B cell (primary cell): ENCODE results near the gene NRXN2. TPM values are rescaled to one million over a fixed set of nuclear protein-coding genes. Genes with fewer than 3 reads are reported as not detected.

Experiments used
- ATAC-seq: fragments of 200-7000 bp; cut with Tn5 transposase; one replicate; pipeline ENCODE4 v1.10.0; 2021; ENCODE audit warnings: low read depth, mild to moderate bottlenecking, moderate number of reproducible peaks, moderate library complexity
- CTCF ChIA-PET: fragments of 350-600 bp; sonication (Branson Sonifier 250); formaldehyde crosslinking; loops from one replicate; lab custom pipeline; 2021; ENCODE audit warnings: antibody characterized with exemption, inconsistent platforms; lab: Charles Lee
- POLR2A ChIA-PET: fragments of 350-600 bp; sonication (Branson Sonifier 250); formaldehyde crosslinking; loops from one replicate; lab custom pipeline; 2021; ENCODE audit warnings: antibody characterized with exemption; lab: Charles Lee
- DNase-seq: peaks from one replicate; pipeline ENCODE4 v3.0.0; 2013
- H2AFZ ChIP-seq: 2 replicates; pipeline ENCODE4 v1.6.1; 2012; ENCODE audit warnings: mild to moderate bottlenecking, low read depth, low read length; ENCODE audit not compliant: insufficient read depth, poor library complexity, severe bottlenecking
- H3K27ac ChIP-seq, 2 donors: 1 replicate in 1 of 2; 2 replicates in 1 of 2; pipeline ENCODE4 v1.5.1; 2012 to 2013; ENCODE audit warnings: low read length in 2 of 2, mild to moderate bottlenecking in 2 of 2, moderate library complexity in 1 of 2
- H3K27me3 ChIP-seq, 4 experiments: fragments of 200-600 bp in 1 of 4; sonication (generic) in 1 of 4; replicated peaks in 1 of 4; 1 replicate in 2 of 4; 2 replicates in 2 of 4; pipeline versions ENCODE4 v1.6.1 to v1.7.0; 2013 to 2016; ENCODE audit warnings: low read length in 3 of 4, mild to moderate bottlenecking in 2 of 4, mixed read lengths in 1 of 4, moderate library complexity in 1 of 4; ENCODE audit not compliant: insufficient read depth in 4 of 4, control insufficient read depth in 3 of 4; ENCODE audit errors: control extremely low read depth in 1 of 4
- H3K36me3 ChIP-seq, 2 experiments: replicated peaks in 1 of 2; 1 replicate in 1 of 2; 2 replicates in 1 of 2; pipeline versions ENCODE4 v1.6.1 to v1.7.1; 2013; ENCODE audit warnings: low read length in 1 of 2; ENCODE audit not compliant: insufficient read depth in 2 of 2, control insufficient read depth in 1 of 2; ENCODE audit errors: control extremely low read depth in 1 of 2, extremely low read depth in 1 of 2
- H3K4me1 ChIP-seq, 2 donors: fragments of 200-600 bp in 1 of 2; sonication (generic) in 1 of 2; 1 replicate in 1 of 2; 2 replicates in 1 of 2; pipeline versions ENCODE4 v1.5.1 to v1.6.1; 2013 to 2017; ENCODE audit warnings: low read length in 2 of 2; ENCODE audit not compliant: control insufficient read depth in 2 of 2, insufficient read depth in 2 of 2
- H3K4me2 ChIP-seq: replicated peaks from 2 replicates; pipeline ENCODE3; 2012; ENCODE audit warnings: mild to moderate bottlenecking, low read depth, low read length; ENCODE audit not compliant: poor library complexity, severe bottlenecking
- H3K4me3 ChIP-seq, 5 experiments: fragments of 200-600 bp in 1 of 5; sonication (generic) in 1 of 5; 1 replicate in 3 of 5; 2 replicates in 2 of 5; pipeline versions ENCODE4 v1.5.1 to v1.7.0; 2011 to 2016; ENCODE audit warnings: low read length in 4 of 5, mild to moderate bottlenecking in 4 of 5, low read depth in 2 of 5, control low read depth in 1 of 5, moderate library complexity in 1 of 5; ENCODE audit not compliant: insufficient read depth in 1 of 5; ENCODE audit errors: control extremely low read depth in 1 of 5, extremely low read depth in 1 of 5
- H3K79me2 ChIP-seq: fragments of 200-600 bp; sonication (generic); one replicate; pipeline ENCODE4 v1.6.0; 2016; ENCODE audit warnings: low read length; ENCODE audit not compliant: control insufficient read depth, insufficient read depth
- H3K9ac ChIP-seq: fragments of 200-600 bp; sonication (generic); 2 replicates; pipeline ENCODE4 v1.6.1; 2017; ENCODE audit warnings: mild to moderate bottlenecking, low read length, moderate library complexity
- H3K9me3 ChIP-seq, 3 donors: one replicate each; pipeline versions ENCODE4 v1.6.1 to v1.7.1; 2013; ENCODE audit warnings: low read length in 2 of 3; ENCODE audit not compliant: control insufficient read depth in 2 of 3, insufficient read depth in 1 of 3; ENCODE audit errors: control extremely low read depth in 1 of 3
- H4K20me1 ChIP-seq: 2 replicates; pipeline ENCODE4 v1.6.0; 2012; ENCODE audit warnings: mild to moderate bottlenecking, low read length; ENCODE audit not compliant: insufficient read depth, control insufficient read depth, poor library complexity, severe bottlenecking
- H3K27ac Mint-ChIP-seq: one replicate; pipeline ENCODE4 v1.8.0; 2021; ENCODE audit warnings: mixed read lengths
- H3K27me3 Mint-ChIP-seq: one replicate; pipeline ENCODE4 v1.8.0; 2021; ENCODE audit warnings: mixed read lengths
- H3K4me1 Mint-ChIP-seq: one replicate; pipeline ENCODE4 v1.8.0; 2021; ENCODE audit warnings: mixed read lengths
- H3K4me3 Mint-ChIP-seq: one replicate; pipeline ENCODE4 v1.8.0; 2021; ENCODE audit warnings: mixed read lengths
- H3K9me3 Mint-ChIP-seq: one replicate; pipeline ENCODE4 v1.8.0; 2022; ENCODE audit warnings: mixed read lengths; ENCODE audit not compliant: insufficient read depth
- CTCF ChIP-seq: fragments of 200-600 bp; IDR thresholded peaks from one replicate; pipeline ENCODE4 v1.8.0; 2022; ENCODE audit warnings: antibody characterized with exemption, mild to moderate bottlenecking
- EZH2 ChIP-seq: IDR thresholded peaks from 2 replicates; pipeline ENCODE4 v1.6.1; 2012; ENCODE audit warnings: borderline replicate concordance, low read depth, mild to moderate bottlenecking, moderate library complexity, low read length; ENCODE audit not compliant: insufficient read depth, poor library complexity, severe bottlenecking
- WGBS: methylation state at CpG from one replicate; pipeline ENCODE4 v1.1.5; 2013; ENCODE audit warnings: missing lambda C conversion rate; ENCODE audit not compliant: insufficient coverage; 5-methylcytosine and 5-hydroxymethylcytosine counted together
- intact Hi-C: fragments of 100-400 bp; cut with micrococcal nuclease; formaldehyde crosslinking; loops from one replicate; pipeline ENCODE4 v1.10.0; 2022
- polyA plus RNA-seq: library from polyadenylated mRNA; depleted of rRNA; stranded (reverse); fragments of >200 nt; gene quantifications from 2 replicates; pipeline ENCODE4 v1.2.3, GENCODE V29; 2012
- total RNA-seq, 2 donors: library from RNA; stranded (reverse); fragments of 120-200 nt in 1 of 2; gene quantifications; 1 replicate in 1 of 2; 2 replicates in 1 of 2; pipeline versions ENCODE4 v1.2.3 to v1.2.4, GENCODE V29; 2013 to 2022

NRXN2 gene
- total and polyA plus RNA-seq, 2 donors (not counting 1 experiment from before 2014, with no cell fraction given): 0.01 to 0.52 TPM

GRCh38 chr11:64770120-64770519 lies 47.1 kb upstream of the NRXN2 start:
- no peaks in the 10 kb centered on the region for H3K9me3 ChIP-seq
- WGBS: 90% methylated on average over 2 of the region's 12 CpGs
- intact Hi-C loops: no loop called here
- no peak for ATAC-seq
- H3K27me3 ChIP-seq: no peaks in the 10 kb centered on the region
- Mint-ChIP-seq H3K27ac (peak overlapping the region; percentile 84), H3K27me3 (no peaks in the 10 kb centered on the region), H3K9me3 (no peaks in the 10 kb centered on the region), H3K4me3 (peak overlapping the region; percentile 55), H3K4me1 (peaks cover 89% of the 10 kb centered on the region)
- POLR2A ChIA-PET: interaction anchor here (3.1 kb wide), 1 partner anchor 26 kb away, joined by 47 read pairs; the partner anchor contains the start of gene RASGRP2
- no peak overlapping the region for H3K9ac ChIP-seq
- peak overlapping the region; percentile 73 for H3K4me2 ChIP-seq
- peaks cover 85% of the 10 kb centered on the region for H4K20me1 ChIP-seq
- no peak overlapping the region for H3K4me3 ChIP-seq
- TF ChIP-seq CTCF: no peak
- TF ChIP-seq EZH2: no peak
- H3K4me1 ChIP-seq: peaks cover 82 to 95% of the 10 kb centered on the region in 2 donors
- H3K36me3 ChIP-seq: peaks cover 13 to 94% of the 10 kb centered on the region in 2 experiments
- no peak for DNase-seq
- H2AFZ ChIP-seq: no peak overlapping the region
- CTCF ChIA-PET: interaction anchor here (2.7 to 12.2 kb wide), 3 partner anchors 16 to 81 kb away, joined by 12 to 280 read pairs (median 13); partner anchors contain the start of gene RASGRP2
- H3K79me2 ChIP-seq: peaks cover 81% of the 10 kb centered on the region
- peak overlapping the region in 1 of 2 donors; percentile 94 for H3K27ac ChIP-seq

GRCh38 chr11:64769283-64769682 lies 46.3 kb upstream of the NRXN2 start:
- ChIA-PET CTCF (interaction anchor here (2.2 to 12.2 kb wide), 2 partner anchors 7 to 22 kb away, joined by 20 to 280 read pairs; partner anchors contain the start of gene RASGRP2), POLR2A (interaction anchor here (0.6 to 2.5 kb wide), 3 partner anchors 25 to 28 kb away, joined by 6 to 10 read pairs (median 7); partner anchors contain the start of gene RASGRP2)
- WGBS: 97% methylated on average over 6 of the region's 6 CpGs
- Histone ChIP-seq H3K27ac (peak overlapping the region in 1 of 2 donors; percentile 94), H2AFZ (no peak overlapping the region), H3K79me2 (peaks cover 73% of the 10 kb centered on the region), H3K36me3 (peaks cover 12 to 94% of the 10 kb centered on the region in 2 experiments), H3K9ac (no peak overlapping the region), H3K4me3 (no peak overlapping the region), H3K4me2 (no peak overlapping the region), H3K4me1 (peaks cover 84 to 96% of the 10 kb centered on the region in 2 donors), H4K20me1 (peaks cover 82% of the 10 kb centered on the region), H3K9me3 (no peaks in the 10 kb centered on the region), H3K27me3 (no peaks in the 10 kb centered on the region)
- DNase-seq (no peak), ATAC-seq (no peak)
- H3K4me1 Mint-ChIP-seq: peaks cover 89% of the 10 kb centered on the region
- intact Hi-C loops: no loop called here
- no peaks in the 10 kb centered on the region for H3K9me3 Mint-ChIP-seq
- H3K27ac Mint-ChIP-seq: peak overlapping the region; percentile 82
- no peak for TF ChIP-seq CTCF
- no peak for TF ChIP-seq EZH2
- H3K4me3 Mint-ChIP-seq: peak overlapping the region; percentile 32
- no peaks in the 10 kb centered on the region for H3K27me3 Mint-ChIP-seq
